ENCODE measurements around the gene FAM83C. TPM values are rescaled to one million over a fixed set of nuclear protein-coding genes. Genes with fewer than 3 reads are reported as not detected.

FAM83C gene
- total RNA-seq, 1 experiment from 2014 or later = not detected

GRCh38 chr20:35339636-35340035 is 47.4 kb upstream of the FAM83C start:
- H3K4me3 Mint-ChIP-seq = no peak overlapping the region
- ATAC-seq (no peak), DNase-seq (ENCODE audit: low spot score) (no peak)
- no peaks in the 10 kb centered on the region for H3K27me3 Mint-ChIP-seq (ENCODE audit: low read depth)
- H3K9me3 Mint-ChIP-seq = no peaks in the 10 kb centered on the region
- TF ChIP-seq ZNF396 (CRISPR knock-in tag; IDR thresholded peaks at IDR 0.05; ENCODE audit: borderline replicate concordance) (no peak), GTF2I (CRISPR knock-in tag; conservative IDR thresholded peaks at IDR 0.05) (no peak), ATF3 (CRISPR knock-in tag; conservative IDR thresholded peaks at IDR 0.05) (no peak), RORB (CRISPR knock-in tag; IDR thresholded peaks at IDR 0.05) (no peak), NR1H2 (CRISPR knock-in tag; IDR thresholded peaks at IDR 0.05) (no peak), ZNF138 (CRISPR knock-in tag; conservative IDR thresholded peaks at IDR 0.05) (no peak), NFYB (CRISPR knock-in tag; conservative IDR thresholded peaks at IDR 0.05; ENCODE audit: low read depth) (no peak), FOXJ3 (CRISPR knock-in tag; IDR thresholded peaks at IDR 0.05; ENCODE audit: borderline replicate concordance) (no peak), NR3C1 (CRISPR knock-in tag; conservative IDR thresholded peaks at IDR 0.05; ENCODE audit: low read depth) (no peak), ELF4 (CRISPR knock-in tag; IDR thresholded peaks at IDR 0.05; ENCODE audit: low read depth) (no peak), JUN (CRISPR knock-in tag; IDR thresholded peaks at IDR 0.05) (no peak)
- ChIA-PET POLR2A (no interaction called here), CTCF (no interaction called here)
- H3K27ac Mint-ChIP-seq = no peak overlapping the region
- H3K4me1 Mint-ChIP-seq = peaks cover 5% of the 10 kb centered on the region; the same call in 1 of the 2 replicates
- no peaks in the 10 kb centered on the region for H3K36me3 Mint-ChIP-seq

- DNase-seq (ENCODE audit: low spot score) (no peak), ATAC-seq (no peak)
- POLR2A ChIA-PET = no interaction called here
- TF ChIP-seq OVOL2 (CRISPR knock-in tag; IDR thresholded peaks at IDR 0.05; ENCODE audit: borderline replicate concordance) (no peak), STAT6 (CRISPR knock-in tag; conservative IDR thresholded peaks at IDR 0.05; ENCODE audit: low read depth) (no peak), ATF1 (CRISPR knock-in tag; IDR thresholded peaks at IDR 0.05) (no peak), NR1H2 (CRISPR knock-in tag; IDR thresholded peaks at IDR 0.05) (no peak), AR (CRISPR knock-in tag; IDR thresholded peaks at IDR 0.05) (no peak)
- peak overlapping the region; percentile 32; the same call in 1 of the 2 replicates for H3K27ac Mint-ChIP-seq
- peaks cover 5% of the 10 kb centered on the region; the same call in 1 of the 2 replicates for H3K4me1 Mint-ChIP-seq
- CTCF ChIA-PET = interaction anchor here (1.5 kb wide), 1 partner anchor 9 kb away, joined by 4 read pairs; no protein-coding TSS in a partner anchor
- H3K27me3 Mint-ChIP-seq (ENCODE audit: low read depth) = no peaks in the 10 kb centered on the region
- no peaks in the 10 kb centered on the region for H3K36me3 Mint-ChIP-seq
- no peaks in the 10 kb centered on the region for H3K9me3 Mint-ChIP-seq
- no peak overlapping the region for H3K4me3 Mint-ChIP-seq
Measured at GRCh38 chr20:35339007-35339406, 46.8 kb upstream of the FAM83C start.

- DNase-seq (ENCODE audit: low spot score) (no peak), ATAC-seq (no peak)
- H3K4me1 Mint-ChIP-seq = peaks cover 4% of the 10 kb centered on the region; the same call in 1 of the 2 replicates
- ChIA-PET POLR2A (no interaction called here), CTCF (interaction anchor here (0.5 to 5.9 kb wide), 5 partner anchors 8 to 562 kb away, joined by 3 to 102 read pairs (median 3); no protein-coding TSS in a partner anchor)
- no peaks in the 10 kb centered on the region for H3K27me3 Mint-ChIP-seq (ENCODE audit: low read depth)
- TF ChIP-seq ZNF671 (CRISPR knock-in tag; IDR thresholded peaks at IDR 0.05) (no peak), CBFB (CRISPR knock-in tag; IDR thresholded peaks at IDR 0.05; ENCODE audit: low read depth) (no peak), ETV6 (CRISPR knock-in tag; IDR thresholded peaks at IDR 0.05) (no peak), SOX15 (CRISPR knock-in tag; IDR thresholded peaks at IDR 0.05) (no peak), SP1 (CRISPR knock-in tag; conservative IDR thresholded peaks at IDR 0.05) (no peak), ELF4 (CRISPR knock-in tag; IDR thresholded peaks at IDR 0.05; ENCODE audit: low read depth) (no peak), NR1H2 (CRISPR knock-in tag; IDR thresholded peaks at IDR 0.05) (no peak)
- H3K9me3 Mint-ChIP-seq = no peaks in the 10 kb centered on the region
- no peak overlapping the region for H3K27ac Mint-ChIP-seq
- H3K36me3 Mint-ChIP-seq = no peaks in the 10 kb centered on the region
- H3K4me3 Mint-ChIP-seq = no peak overlapping the region
Measured at GRCh38 chr20:35334311-35335101, 42.3 kb upstream of the FAM83C start.
